Measurements from ENCODE around the gene S100A9.

The S100A9 gene

GRCh38 chr1:153361480-153362109, 3.9 kb downstream of the S100A9 start:
- no peak for DNase-seq (ENCODE audit: low spot score)

GRCh38 chr1:153362187-153362775, 4.6 kb downstream of the S100A9 start:
- no peak for DNase-seq (ENCODE audit: low spot score)

GRCh38 chr1:153363641-153364040, 6.0 kb downstream of the S100A9 start:
- DNase-seq (ENCODE audit: low spot score), result no peak

GRCh38 chr1:153364156-153364555, 6.5 kb downstream of the S100A9 start:
- DNase-seq (ENCODE audit: low spot score), result no peak

- no peak for DNase-seq (ENCODE audit: low spot score)
Measured at GRCh38 chr1:153364766-153365666, 7.4 kb downstream of the S100A9 start.

GRCh38 chr1:153365696-153366095, 8.0 kb downstream of the S100A9 start:
- DNase-seq (ENCODE audit: low spot score), result no peak

- DNase-seq (ENCODE audit: low spot score), result no peak
Measured at GRCh38 chr1:153366261-153366660, 8.6 kb downstream of the S100A9 start.

- DNase-seq (ENCODE audit: low spot score), result no peak
Measured at GRCh38 chr1:153367090-153367489, 9.4 kb downstream of the S100A9 start.

GRCh38 chr1:153368495-153368894, 10.8 kb downstream of the S100A9 start:
- no peak for DNase-seq (ENCODE audit: low spot score)

GRCh38 chr1:153370146-153370545, 12.5 kb downstream of the S100A9 start:
- DNase-seq (ENCODE audit: low spot score), result no peak

- DNase-seq (ENCODE audit: low spot score), result no peak
Measured at GRCh38 chr1:153371231-153371630, 13.6 kb downstream of the S100A9 start.

- DNase-seq (ENCODE audit: low spot score), result no peak
Measured at GRCh38 chr1:153372571-153372970, 14.9 kb downstream of the S100A9 start.

GRCh38 chr1:153374071-153374470, 16.4 kb downstream of the S100A9 start:
- no peak for DNase-seq (ENCODE audit: low spot score)

GRCh38 chr1:153375511-153375910, 17.9 kb downstream of the S100A9 start, which contains the start of gene S100A12:
S100A12 (minus strand) TSS chr1:153375621; CDS start chr1:153374592, 1,029 bp downstream.
- DNase-seq (ENCODE audit: low spot score), result no peak

GRCh38 chr1:153379591-153379990, 21.9 kb downstream of the S100A9 start:
- DNase-seq (ENCODE audit: low spot score), result no peak

- no peak for DNase-seq (ENCODE audit: low spot score)
Measured at GRCh38 chr1:153380711-153381110, 23.1 kb downstream of the S100A9 start.

GRCh38 chr1:153384958-153385580, 27.4 kb downstream of the S100A9 start:
- no peak for DNase-seq (ENCODE audit: low spot score)

GRCh38 chr1:153386500-153386901, 28.8 kb downstream of the S100A9 start:
- DNase-seq (ENCODE audit: low spot score), result no peak

- no peak for DNase-seq (ENCODE audit: low spot score)
Measured at GRCh38 chr1:153387001-153387400, 29.3 kb downstream of the S100A9 start.

- no peak for DNase-seq (ENCODE audit: low spot score)
Measured at GRCh38 chr1:153387785-153388184, 30.1 kb downstream of the S100A9 start.

GRCh38 chr1:153389401-153389800, 31.7 kb downstream of the S100A9 start:
- DNase-seq (ENCODE audit: low spot score), result no peak

Measured in hepatic stellate cell (primary cell).